VCaP (cell line): ENCODE results near the gene KCNIP2.
A peak's percentile ranks its signal among the peaks of the same experiment; 100 is the strongest.

Experiments
- H3K27ac ChIP-seq: fragments of 450-650 bp; 2 replicates; pipeline ENCODE4 v1.5.1; 2017
- CTCF ChIP-seq: fragments of 450-650 bp; conservative IDR thresholded peaks from 2 replicates; pipeline ENCODE4 v1.5.1; 2017; ENCODE audit warnings: mild to moderate bottlenecking, moderate library complexity

Gene KCNIP2

GRCh38 chr10:101783736-101784118 is 59.9 kb downstream of the KCNIP2 start:
- TF ChIP-seq CTCF, result no peak
- H3K27ac ChIP-seq, result peak overlapping the region; percentile 68

- H3K27ac ChIP-seq, result peak within 1 kb of the TSS; percentile 68
- no peak for TF ChIP-seq CTCF
Observed at GRCh38 chr10:101782811-101783735, 60.5 kb downstream of the KCNIP2 start, which contains the start of gene NPM3. TSS of gene NPM3 (minus strand) at chr10:101783446. CDS start at chr10:101783390, 56 bp downstream.

DNA sequence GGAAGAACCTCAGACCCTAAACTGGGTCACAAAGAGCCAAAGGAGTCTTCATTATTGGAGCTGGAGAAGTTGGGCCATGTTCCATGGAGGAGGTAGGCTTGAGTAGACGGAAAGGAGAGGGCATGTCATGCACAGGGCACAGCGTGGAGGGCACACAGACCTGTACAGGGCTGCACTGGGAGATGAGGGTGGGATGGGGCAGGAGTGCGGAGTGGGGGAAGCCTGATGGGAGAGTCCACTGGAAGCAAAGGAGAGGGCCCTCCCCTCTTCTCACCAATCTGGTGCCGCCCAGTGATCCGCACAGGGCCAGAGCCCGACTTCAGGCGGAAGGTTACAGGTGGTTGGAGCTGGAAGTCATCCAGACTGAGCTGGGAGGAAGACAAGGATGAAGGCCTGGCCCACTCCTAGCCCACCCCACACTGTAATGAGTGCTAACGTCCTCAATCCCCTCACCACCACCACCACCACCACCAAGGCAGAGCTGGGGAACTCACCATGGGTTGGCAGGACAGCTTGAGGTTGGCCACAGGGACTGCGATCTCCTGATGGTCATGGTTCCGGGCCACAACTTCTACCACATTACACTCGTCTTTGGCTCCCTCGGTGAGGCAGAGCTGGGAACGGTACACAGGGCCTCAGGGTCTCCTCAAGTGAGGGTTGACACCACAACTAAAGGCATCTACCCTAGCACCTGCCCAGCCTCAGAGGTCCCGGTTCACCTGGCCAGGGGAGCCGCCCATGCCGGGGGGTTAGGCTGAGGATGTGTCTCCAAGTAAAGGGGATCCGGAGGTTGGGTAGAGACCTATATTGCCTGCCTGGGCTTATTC is 61.4 kb downstream of the KCNIP2 start:
- TF ChIP-seq CTCF, result no peak
- H3K27ac ChIP-seq, result peak overlapping the region; percentile 68; the same call in 1 of the 2 replicates

DNA sequence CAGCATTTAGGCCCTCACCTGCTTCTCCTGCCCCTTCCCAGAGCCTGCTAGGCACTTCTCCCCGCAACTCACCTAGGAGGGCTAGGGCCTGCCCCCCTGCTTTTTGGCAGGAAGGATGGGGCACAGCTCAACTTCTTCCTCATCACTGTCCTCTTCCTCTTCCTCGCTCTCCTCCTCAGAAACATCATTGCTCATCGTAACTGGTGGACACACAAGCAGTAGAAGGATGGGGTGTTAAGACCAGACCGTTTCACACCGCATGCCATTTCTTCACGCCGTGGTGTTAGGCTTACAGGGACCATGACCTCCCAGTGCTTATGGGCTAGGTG is 62.0 kb downstream of the KCNIP2 start:
- no peak for TF ChIP-seq CTCF
- H3K27ac ChIP-seq, result no peak overlapping the region

GRCh38 chr10:101780818-101781654 is 62.6 kb downstream of the KCNIP2 start:
- H3K27ac ChIP-seq, result no peak overlapping the region

GRCh38 chr10:101780187-101780817 is 63.3 kb downstream of the KCNIP2 start:
- no peak; the same call in none of the 2 replicates for TF ChIP-seq CTCF
- no peak overlapping the region; the same call in 1 of the 2 replicates for H3K27ac ChIP-seq

More at GRCh38 chr10:101780818-101781654, 62.6 kb downstream of the KCNIP2 start:
- peak; percentile 95 for TF ChIP-seq CTCF
